SK-N-MC (cell line): ENCODE data around the gene ATF7IP.

Source experiments
- DNase-seq: peaks from one replicate; pipeline ENCODE4 v3.0.0-alpha.2; 2011; ENCODE audit warnings: low read depth, low spot score
- H3K27ac ChIP-seq: fragments of 200-600 bp; sonication (generic); 2 replicates; pipeline ENCODE4 v1.5.1; 2016; ENCODE audit warnings: mixed run types
- H3K36me3 ChIP-seq: fragments of 200-600 bp; sonication (generic); 2 replicates; pipeline ENCODE4 v1.6.1; 2017; ENCODE audit warnings: antibody characterized with exemption, low read length, mixed read lengths; ENCODE audit not compliant: insufficient read depth
- H3K4me3 ChIP-seq: fragments of 200-600 bp; sonication (generic); 2 replicates; pipeline ENCODE4 v1.5.1; 2016
- H3K9ac ChIP-seq: fragments of 200-600 bp; sonication (generic); 2 replicates; pipeline ENCODE4 v1.8.0; 2017; ENCODE audit warnings: mixed run types, mixed read lengths; ENCODE audit not compliant: insufficient read length
- H3K9me3 ChIP-seq: fragments of 200-600 bp; sonication (generic); 2 replicates; pipeline ENCODE4 v1.6.1; 2017; ENCODE audit warnings: low read depth, mild to moderate bottlenecking, antibody characterized with exemption, low read length, moderate library complexity, mixed read lengths
- EZH2 ChIP-seq: fragments of 200-600 bp; sonication (generic); IDR thresholded peaks from one replicate; pipeline ENCODE4 v1.6.1; 2017; ENCODE audit warnings: antibody characterized with exemption
- FOXP2 ChIP-seq: optimal IDR thresholded peaks from 2 replicates; pipeline ENCODE3; 2011; ENCODE audit warnings: mild to moderate bottlenecking, moderate library complexity; ENCODE audit not compliant: insufficient read depth; ENCODE audit errors: extremely low read length, control extremely low read depth
- POLR2AphosphoS5 ChIP-seq: IDR thresholded peaks from 2 replicates; pipeline ENCODE4 v1.6.1; 2012; ENCODE audit warnings: mild to moderate bottlenecking, low read depth, low read length, borderline replicate concordance

ATF7IP gene

DNA sequence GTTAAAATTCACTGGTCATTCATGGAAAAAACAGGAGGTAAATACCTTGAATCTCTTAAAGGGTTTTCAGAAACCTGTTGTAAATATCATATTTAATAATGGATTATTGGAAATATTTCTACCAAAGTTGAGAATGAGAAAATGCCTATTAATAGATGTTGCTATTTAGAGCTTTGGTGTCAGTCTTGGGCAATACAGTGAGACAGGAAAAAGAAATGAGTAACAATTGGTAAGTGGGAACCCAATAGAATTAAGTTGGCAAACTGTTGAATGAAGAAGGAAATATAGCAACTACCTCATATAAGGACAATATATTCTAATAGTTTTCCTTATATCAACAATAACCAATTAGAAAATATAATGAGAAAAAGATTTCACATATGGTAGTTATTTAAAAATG is 78.0 kb downstream of the ATF7IP start:
- H3K27ac ChIP-seq: no peak overlapping the region
- TF ChIP-seq FOXP2 (no peak), EZH2 (no peak), POLR2AphosphoS5 (no peak)
- H3K36me3 ChIP-seq: peaks cover 84% of the 10 kb centered on the region
- no peaks in the 10 kb centered on the region for H3K9me3 ChIP-seq
- no peak for DNase-seq
- H3K9ac ChIP-seq: no peak overlapping the region
- no peak overlapping the region for H3K4me3 ChIP-seq

DNA sequence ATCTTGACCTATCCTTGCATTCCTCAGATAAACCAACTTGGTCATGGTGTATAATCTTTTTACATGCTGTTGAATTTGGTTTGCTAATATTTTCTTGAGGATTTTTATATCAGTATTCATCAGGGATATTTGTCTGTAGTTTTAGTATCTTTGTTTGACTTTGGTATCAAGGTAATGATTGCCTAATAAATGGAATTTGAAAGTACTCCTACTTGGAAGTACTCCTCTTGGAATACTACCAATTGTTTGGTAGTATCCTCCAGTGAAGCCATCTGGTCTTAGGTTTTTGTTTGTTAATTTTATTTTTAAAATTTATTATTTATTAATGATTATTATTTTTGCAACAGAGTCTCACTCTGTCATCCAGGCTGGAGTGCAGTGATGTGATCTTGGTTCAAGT is 85.0 kb downstream of the ATF7IP start:
- Histone ChIP-seq H3K36me3 (peaks cover 78% of the 10 kb centered on the region), H3K4me3 (no peak overlapping the region), H3K9ac (no peak overlapping the region), H3K27ac (no peak overlapping the region), H3K9me3 (no peaks in the 10 kb centered on the region)
- no peak for DNase-seq
- no peak for TF ChIP-seq POLR2AphosphoS5
- TF ChIP-seq FOXP2: no peak
- TF ChIP-seq EZH2: no peak

DNA sequence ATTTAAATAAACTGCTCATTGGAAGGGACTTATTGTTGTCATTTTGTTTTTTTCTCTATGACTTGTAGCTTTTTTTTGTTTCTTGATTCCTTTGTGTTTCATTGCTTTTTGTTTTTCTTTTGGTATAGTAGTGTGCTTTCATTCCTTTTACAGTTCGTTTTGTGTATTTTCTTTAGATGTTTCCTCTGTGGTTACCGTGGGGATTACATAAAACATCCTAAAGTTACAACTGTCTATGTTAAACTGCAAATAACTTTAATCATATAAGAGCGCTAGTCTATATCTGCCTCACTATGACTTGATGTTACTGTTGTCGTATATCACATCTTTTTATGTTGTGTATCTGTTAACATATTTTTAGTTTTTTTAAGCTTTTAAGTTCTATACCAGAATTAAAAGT is 86.9 kb downstream of the ATF7IP start:
- H3K9ac ChIP-seq: no peak overlapping the region
- H3K27ac ChIP-seq: no peak overlapping the region
- no peaks in the 10 kb centered on the region for H3K9me3 ChIP-seq
- DNase-seq: no peak
- TF ChIP-seq EZH2: no peak
- no peak for TF ChIP-seq POLR2AphosphoS5
- TF ChIP-seq FOXP2: no peak
- H3K36me3 ChIP-seq: peaks cover 79% of the 10 kb centered on the region
- no peak overlapping the region for H3K4me3 ChIP-seq

DNA sequence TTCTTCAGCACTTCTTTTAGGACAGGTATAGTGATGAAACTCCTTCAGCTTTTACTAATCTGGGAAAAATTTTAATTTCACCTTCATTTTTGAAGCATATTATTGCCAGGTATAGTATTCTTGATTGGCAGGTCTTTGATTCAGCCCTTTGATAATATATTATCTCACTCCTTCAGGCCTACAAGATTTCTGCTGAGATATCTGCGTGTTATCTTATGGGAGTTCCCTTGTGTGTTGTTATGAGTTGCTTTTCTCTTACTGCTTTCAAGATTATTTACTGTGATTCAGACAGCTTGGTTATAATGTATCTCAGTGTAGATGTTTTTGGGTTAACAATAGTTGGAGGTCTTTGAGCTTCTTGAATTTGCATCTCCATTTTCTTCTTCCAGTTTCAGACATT is 87.4 kb downstream of the ATF7IP start:
- no peak overlapping the region for H3K9ac ChIP-seq
- TF ChIP-seq EZH2 (no peak), FOXP2 (no peak), POLR2AphosphoS5 (no peak)
- H3K9me3 ChIP-seq: no peaks in the 10 kb centered on the region
- H3K27ac ChIP-seq: no peak overlapping the region
- no peak overlapping the region for H3K4me3 ChIP-seq
- peaks cover 75% of the 10 kb centered on the region for H3K36me3 ChIP-seq
- DNase-seq: no peak

DNA sequence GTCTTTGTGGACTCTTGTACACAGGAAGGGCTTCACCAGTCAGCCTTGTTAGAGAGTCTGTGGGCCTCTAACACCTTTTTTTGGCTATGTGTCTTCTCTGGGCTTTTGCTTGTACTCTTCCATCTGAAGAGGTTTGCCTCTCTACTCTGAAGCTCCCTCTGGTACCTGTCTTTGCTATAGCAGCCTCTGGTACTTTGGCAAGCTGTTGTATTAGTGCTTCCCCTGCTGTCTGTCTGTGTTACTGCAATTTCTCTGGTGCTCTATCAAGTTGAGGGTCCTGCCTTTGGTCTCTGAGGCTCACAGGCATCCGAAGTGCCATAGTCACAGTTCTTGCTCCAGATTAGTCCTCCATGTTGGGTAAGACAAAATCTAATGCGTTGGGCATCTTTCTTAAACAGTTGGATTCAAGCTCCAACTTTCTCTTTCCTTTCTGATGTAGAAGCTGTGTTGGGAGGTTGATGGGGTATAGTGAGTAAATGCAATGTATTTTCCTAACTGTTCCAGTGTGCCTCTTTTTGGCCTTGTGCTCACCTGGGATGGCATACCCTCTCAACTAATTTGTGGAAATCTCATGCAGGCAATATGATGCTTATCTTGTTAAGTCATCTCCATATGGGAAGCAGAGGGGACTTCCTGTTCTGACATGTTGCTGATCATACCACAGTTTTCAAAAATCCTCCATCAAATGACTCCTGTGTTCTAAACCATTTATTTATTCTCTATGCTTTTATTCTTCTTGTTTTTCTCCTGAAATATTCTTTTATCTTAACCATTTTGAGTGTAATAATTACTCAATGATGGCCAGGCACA is 88.8 kb downstream of the ATF7IP start:
- H3K9me3 ChIP-seq: no peaks in the 10 kb centered on the region
- H3K4me3 ChIP-seq: no peak overlapping the region
- peak; percentile 26 for DNase-seq
- TF ChIP-seq FOXP2 (no peak), POLR2AphosphoS5 (no peak), EZH2 (no peak)
- H3K27ac ChIP-seq: no peak overlapping the region
- H3K9ac ChIP-seq: no peak overlapping the region
- peaks cover 71% of the 10 kb centered on the region for H3K36me3 ChIP-seq

DNA sequence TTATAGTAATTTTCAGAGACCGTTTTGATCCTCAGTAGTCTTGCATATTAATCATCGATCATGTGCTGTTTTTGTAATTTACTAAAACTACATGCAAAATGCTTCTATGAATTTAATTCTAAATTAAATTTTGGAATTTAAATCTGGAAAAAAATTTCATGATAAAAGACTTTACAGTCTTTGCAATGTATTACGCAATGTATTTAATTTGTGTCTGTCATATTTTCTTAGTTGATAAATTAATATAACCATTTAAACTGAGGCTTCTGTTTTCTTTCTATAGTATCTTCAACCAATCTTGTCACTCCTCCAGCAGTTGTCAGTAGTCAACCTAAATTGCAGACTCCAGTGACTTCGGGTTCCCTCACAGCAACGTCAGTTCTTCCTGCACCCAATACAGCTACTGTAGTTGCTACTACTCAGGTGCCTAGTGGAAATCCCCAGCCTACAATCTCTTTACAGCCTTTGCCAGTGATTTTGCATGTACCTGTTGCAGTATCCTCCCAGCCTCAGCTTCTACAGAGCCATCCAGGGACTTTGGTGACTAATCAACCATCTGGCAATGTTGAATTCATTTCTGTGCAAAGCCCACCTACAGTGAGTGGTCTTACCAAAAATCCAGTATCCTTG is 94.8 kb downstream of the ATF7IP start:
- H3K9me3 ChIP-seq: no peaks in the 10 kb centered on the region
- peaks cover 77% of the 10 kb centered on the region for H3K36me3 ChIP-seq
- H3K9ac ChIP-seq: no peak overlapping the region
- H3K4me3 ChIP-seq: no peak overlapping the region
- H3K27ac ChIP-seq: no peak overlapping the region
- DNase-seq: no peak
- TF ChIP-seq FOXP2: no peak
- TF ChIP-seq EZH2: no peak
- TF ChIP-seq POLR2AphosphoS5: no peak

DNA sequence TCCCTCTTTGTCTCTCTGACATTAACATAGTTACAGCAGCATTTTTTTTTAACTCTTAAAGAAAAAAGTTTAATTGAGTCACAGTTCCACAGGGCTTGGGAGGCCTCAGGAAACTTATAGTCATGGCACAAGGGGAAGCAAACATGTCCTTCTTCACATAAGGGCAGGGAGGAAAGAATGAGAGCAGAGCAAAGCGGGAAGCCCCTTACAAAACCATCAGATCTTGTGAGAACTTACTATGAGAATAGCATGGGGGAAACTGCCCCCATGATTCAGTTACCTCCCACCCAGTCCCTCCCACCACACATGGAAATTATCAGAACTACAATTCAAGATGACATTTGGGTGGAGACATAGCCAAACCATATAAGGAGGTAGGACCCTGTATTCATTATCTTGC is 106.0 kb downstream of the ATF7IP start:
- Histone ChIP-seq H3K9ac (no peak overlapping the region), H3K4me3 (no peak overlapping the region), H3K27ac (no peak overlapping the region), H3K36me3 (peaks cover 78% of the 10 kb centered on the region), H3K9me3 (peaks cover 19% of the 10 kb centered on the region)
- no peak for DNase-seq
- no peak for TF ChIP-seq POLR2AphosphoS5
- TF ChIP-seq FOXP2: no peak
- TF ChIP-seq EZH2: no peak

DNA sequence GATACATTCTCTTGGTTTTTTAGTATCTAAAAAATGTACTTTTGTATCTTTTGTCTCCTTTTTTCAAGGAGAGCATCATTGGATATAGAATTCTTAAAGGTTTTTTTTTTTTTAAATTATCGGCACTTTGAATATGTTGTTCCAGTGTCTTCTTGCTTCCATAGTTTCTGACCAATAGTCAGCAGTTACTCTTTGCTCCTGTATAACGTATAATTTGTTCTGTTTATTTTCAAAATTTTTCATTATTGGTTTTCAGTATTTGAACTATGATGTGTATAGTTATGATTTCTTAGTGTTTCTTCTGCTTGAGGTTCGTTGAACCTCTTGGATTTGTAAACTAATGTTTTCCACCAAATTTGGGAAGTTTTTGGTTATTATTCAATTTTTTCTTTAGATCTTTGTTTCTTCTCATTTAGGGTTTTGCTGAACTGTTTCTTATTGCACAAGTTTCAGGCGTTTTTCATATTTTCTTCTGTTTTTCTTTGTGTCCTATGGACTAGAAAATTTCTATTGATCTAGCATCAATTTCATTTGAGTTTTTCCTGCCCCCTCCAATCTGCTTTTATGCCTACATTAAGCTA is 108.3 kb downstream of the ATF7IP start:
- peak; percentile 10 for DNase-seq
- Histone ChIP-seq H3K9ac (no peak overlapping the region), H3K36me3 (peaks cover 80% of the 10 kb centered on the region), H3K4me3 (no peak overlapping the region), H3K9me3 (peaks cover 19% of the 10 kb centered on the region), H3K27ac (no peak overlapping the region)
- no peak for TF ChIP-seq FOXP2
- TF ChIP-seq POLR2AphosphoS5: no peak
- no peak for TF ChIP-seq EZH2
